Choroid plexus epithelial cell (primary cell): ENCODE measurements around the gene GLYATL3.

Experiments
- DNase-seq: peaks from one replicate; pipeline ENCODE4 v3.0.0-alpha.2; 2010; ENCODE audit warnings: low read depth
- H3K4me3 ChIP-seq: 2 replicates; pipeline ENCODE4 v1.5.1; 2011; ENCODE audit warnings: low read depth, mild to moderate bottlenecking, control low read depth, low read length, moderate library complexity
- CTCF ChIP-seq: conservative IDR thresholded peaks from 2 replicates; pipeline ENCODE4 v1.5.1; 2011; ENCODE audit warnings: low read depth, mild to moderate bottlenecking, control low read depth, inconsistent platforms, low read length, moderate library complexity

The GLYATL3 gene

GRCh38 chr6:49543087-49543858 lies 43.5 kb downstream of the GLYATL3 start:
- DNase-seq, result no peak
- TF ChIP-seq CTCF, result no peak

GRCh38 chr6:49546331-49546730 lies 46.6 kb downstream of the GLYATL3 start:
- TF ChIP-seq CTCF, result no peak
- H3K4me3 ChIP-seq, result no peak overlapping the region
- no peak for DNase-seq

More at GRCh38 chr6:49543087-49543858, 43.5 kb downstream of the GLYATL3 start:
- no peak overlapping the region for H3K4me3 ChIP-seq

- DNase-seq, result no peak
Observed at GRCh38 chr6:49548613-49549304, 49.0 kb downstream of the GLYATL3 start.

GRCh38 chr6:49549691-49550491 lies 50.2 kb downstream of the GLYATL3 start:
- peak; percentile 8 for TF ChIP-seq CTCF
- H3K4me3 ChIP-seq, result peak overlapping the region; percentile 62
- no peak for DNase-seq

More at GRCh38 chr6:49548613-49549304, 49.0 kb downstream of the GLYATL3 start:
- peak; percentile 27 for TF ChIP-seq CTCF
- H3K4me3 ChIP-seq, result no peak overlapping the region

- peak; percentile 14 for DNase-seq
Observed at GRCh38 chr6:49550492-49551077, 50.9 kb downstream of the GLYATL3 start, which contains the start of gene C6orf141. Gene C6orf141 (plus strand): TSS chr6:49550668. CDS start chr6:49550793, 125 bp downstream.

More at GRCh38 chr6:49550492-49551077, 50.9 kb downstream of the GLYATL3 start, which contains the start of gene C6orf141:
- TF ChIP-seq CTCF, result no peak
- H3K4me3 ChIP-seq, result peak within 1 kb of the TSS; percentile 62
